Panc1 (cell line): ENCODE measurements around the gene FHL2. TPM values are rescaled to one million over a fixed set of nuclear protein-coding genes. Genes with fewer than 3 reads are reported as not detected.

ENCODE experiments used
- ATAC-seq: fragments of 200-7000 bp; cut with Tn5 transposase; 2 replicates; pipeline ENCODE4 v1.9.1; 2020; ENCODE audit warnings: mild to moderate bottlenecking, moderate library complexity
- BruUV-seq: library from RNA; stranded (reverse); fragments of 400-500 nt; replicated peaks from 2 replicates; lab custom pipeline; 2021; lab: Mats Ljungman, UMichigan
- CTCF ChIA-PET: fragments of 300-600 bp; sonication (Branson Sonifier 250); formaldehyde crosslinking; loops from one replicate; lab custom pipeline; 2022; ENCODE audit warnings: antibody characterized with exemption; lab: Charles Lee
- POLR2A ChIA-PET: fragments of 300-600 bp; sonication (Branson Sonifier 250); formaldehyde crosslinking; loops from one replicate; lab custom pipeline; 2022; ENCODE audit warnings: antibody characterized with exemption; lab: Charles Lee
- DNase-seq: peaks from one replicate; pipeline ENCODE4 v3.0.0-alpha.2; 2010; ENCODE audit warnings: low read depth, low spot score
- H3K27ac ChIP-seq: 2 replicates; pipeline ENCODE4 v1.5.1; 2011; ENCODE audit warnings: mild to moderate bottlenecking, low read length, inconsistent platforms
- H3K27me3 ChIP-seq: fragments of 200-500 bp; sonication (Bioruptor generic); 2 replicates; pipeline ENCODE4 v1.6.0; 2014; ENCODE audit warnings: low read length, inconsistent platforms; ENCODE audit not compliant: control insufficient read depth, insufficient read depth
- H3K36me3 ChIP-seq: fragments of 200-500 bp; sonication (Bioruptor generic); 2 replicates; pipeline ENCODE4 v1.5.1; 2014; ENCODE audit warnings: inconsistent platforms, mild to moderate bottlenecking, low read length, moderate library complexity; ENCODE audit not compliant: control insufficient read depth, insufficient read depth
- H3K4me1 ChIP-seq: 2 replicates; pipeline ENCODE4 v1.5.1; 2011; ENCODE audit warnings: inconsistent platforms, mild to moderate bottlenecking, low read length, moderate library complexity; ENCODE audit not compliant: control insufficient read depth, insufficient read depth
- H3K4me3 ChIP-seq, 2 experiments: 2 replicates each; pipeline ENCODE4 v1.5.1; 2011 to 2012; ENCODE audit warnings: low read depth in 2 of 2, low read length in 2 of 2, mild to moderate bottlenecking in 2 of 2, inconsistent platforms in 1 of 2, moderate library complexity in 1 of 2
- H3K9me3 ChIP-seq: fragments of 200-500 bp; sonication (Bioruptor generic); 2 replicates; pipeline ENCODE4 v1.5.1; 2014; ENCODE audit warnings: low read depth, mild to moderate bottlenecking, inconsistent platforms, low read length, moderate library complexity; ENCODE audit not compliant: control insufficient read depth, insufficient read depth
- CTCF ChIP-seq: fragments of 450-650 bp; IDR thresholded peaks from 2 replicates; pipeline ENCODE4 v1.5.1; 2017; ENCODE audit warnings: mild to moderate bottlenecking
- POLR2AphosphoS5 ChIP-seq: IDR thresholded peaks from 2 replicates; pipeline ENCODE4 v1.6.1; 2012; ENCODE audit warnings: mild to moderate bottlenecking, low read depth, low read length, moderate library complexity
- REST ChIP-seq, 2 experiments: IDR thresholded peaks; 2 replicates each; pipeline ENCODE4 v1.6.1; 2011 to 2012; ENCODE audit warnings: low read depth in 2 of 2, control low read depth in 1 of 2, low read length in 1 of 2, mild to moderate bottlenecking in 1 of 2, moderate library complexity in 1 of 2; ENCODE audit not compliant: insufficient read depth in 1 of 2
- SIN3A ChIP-seq: IDR thresholded peaks from 2 replicates; pipeline ENCODE4 v1.6.1; 2012; ENCODE audit warnings: low read depth, mild to moderate bottlenecking, low read length, moderate library complexity, borderline replicate concordance; ENCODE audit not compliant: insufficient read depth
- TCF7L2 ChIP-seq: IDR thresholded peaks from 2 replicates; pipeline ENCODE4 v1.6.1; 2011; ENCODE audit warnings: mild to moderate bottlenecking, low read depth, low read length, inconsistent platforms
- in situ Hi-C: cut with HindIII; loops from 2 replicates; pipeline ENCODE4 v1.10.0; 2016; ENCODE audit warnings: low sequenced_read_pairs, low pct_unique_long_range_greater_than_20kb
- intact Hi-C: fragments of 100-400 bp; cut with micrococcal nuclease; formaldehyde crosslinking; loops from one replicate; pipeline ENCODE4 v1.10.0; 2022; ENCODE audit not compliant: unreplicated experiment
- total RNA-seq: library from RNA; stranded (reverse); gene quantifications from one replicate; pipeline ENCODE4 v1.2.1, GENCODE V29; 2021; ENCODE audit not compliant: unreplicated experiment

Gene FHL2
- total RNA-seq, 1 experiment from 2014 or later: 378 TPM

GRCh38 chr2:105378276-105378840 lies 20.5 kb downstream of the FHL2 start:
- DNase-seq (no peak), ATAC-seq (peak; percentile 30)
- Histone ChIP-seq H3K27me3 (no peaks in the 10 kb centered on the region), H3K4me1 (peaks cover 100% of the 10 kb centered on the region), H3K36me3 (peaks cover 42% of the 10 kb centered on the region), H3K4me3 (no peak overlapping the region), H3K9me3 (no peaks in the 10 kb centered on the region), H3K27ac (peak overlapping the region; percentile 100)
- intact Hi-C loops: no loop called here
- POLR2A ChIA-PET: no interaction called here
- no peak for TF ChIP-seq SIN3A
- TF ChIP-seq REST (IDR thresholded peaks at IDR 0.05; ENCODE audit: insufficient read depth in 1 of 2, low read depth in 2 of 2, low read length in 1 of 2): no peak
- TF ChIP-seq CTCF: no peak
- TF ChIP-seq TCF7L2: no peak
- peak; percentile 54 for TF ChIP-seq POLR2AphosphoS5
- in situ Hi-C loops: no loop called here
- CTCF ChIA-PET: interaction anchor here (0.6 kb wide), 2 partner anchors 21 to 130 kb away, joined by 4 to 6 read pairs; no protein-coding TSS in a partner anchor
- BruUV-seq: no TSS peak

GRCh38 chr2:105377871-105378270 lies 21.0 kb downstream of the FHL2 start:
- BruUV-seq: no TSS peak
- Histone ChIP-seq H3K4me1 (peaks cover 100% of the 10 kb centered on the region), H3K9me3 (no peaks in the 10 kb centered on the region), H3K27ac (peak overlapping the region; percentile 100), H3K36me3 (peaks cover 40% of the 10 kb centered on the region), H3K4me3 (no peak overlapping the region), H3K27me3 (no peaks in the 10 kb centered on the region)
- intact Hi-C loops: no loop called here
- no peak for DNase-seq
- ChIA-PET CTCF (interaction anchor here (0.6 kb wide), 2 partner anchors 20 to 130 kb away, joined by 4 to 6 read pairs; no protein-coding TSS in a partner anchor), POLR2A (no interaction called here)
- in situ Hi-C loops: no loop called here
- TF ChIP-seq POLR2AphosphoS5: peak; percentile 86; the same call in 1 of the 2 replicates
- no peak; the same call in 1 of the 2 replicates for TF ChIP-seq CTCF
- ATAC-seq: peak; percentile 31; the same call in 1 of the 2 replicates
